Osteocyte (in vitro differentiated cells): ENCODE measurements around the gene GPN3. TPM values are rescaled to one million over a fixed set of nuclear protein-coding genes. Genes with fewer than 3 reads are reported as not detected.
"Not testable (repeated sequence)": the region's sequence is repeated elsewhere in the genome, so short reads cannot be mapped to it uniquely, and the experiment has no call there.

Experiments
- DNase-seq: peaks from one replicate; pipeline ENCODE4 v3.0.0; 2021; ENCODE audit warnings: mixed read lengths; ENCODE audit not compliant: unreplicated experiment; ENCODE audit errors: extremely low spot score
- H3K27ac Mint-ChIP-seq: one replicate; pipeline ENCODE4 v1.8.0; 2021; ENCODE audit warnings: mild to moderate bottlenecking, mixed read lengths; ENCODE audit not compliant: unreplicated experiment
- H3K27me3 Mint-ChIP-seq: one replicate; pipeline ENCODE4 v1.8.0; 2021; ENCODE audit warnings: mixed read lengths; ENCODE audit not compliant: unreplicated experiment
- H3K36me3 Mint-ChIP-seq: one replicate; pipeline ENCODE4 v1.8.0; 2021; ENCODE audit warnings: mixed read lengths; ENCODE audit not compliant: unreplicated experiment
- H3K4me1 Mint-ChIP-seq: one replicate; pipeline ENCODE4 v1.8.0; 2021; ENCODE audit warnings: mixed read lengths; ENCODE audit not compliant: unreplicated experiment
- H3K4me3 Mint-ChIP-seq: one replicate; pipeline ENCODE4 v1.8.0; 2021; ENCODE audit warnings: mild to moderate bottlenecking, moderate library complexity, mixed read lengths; ENCODE audit not compliant: unreplicated experiment
- H3K9me3 Mint-ChIP-seq: one replicate; pipeline ENCODE4 v1.8.0; 2021; ENCODE audit warnings: mixed read lengths; ENCODE audit not compliant: unreplicated experiment
- CTCF ChIP-seq: fragments of 200-600 bp; sonication (generic); IDR thresholded peaks from 2 replicates; pipeline ENCODE4 v1.5.0; 2021; ENCODE audit warnings: antibody characterized with exemption, mild to moderate bottlenecking, moderate library complexity
- total RNA-seq: library from RNA; stranded (reverse); gene quantifications from 2 replicates; pipeline ENCODE4 v1.2.1, GENCODE V29; 2021

The GPN3 gene
- total RNA-seq, 1 donor from 2014 or later, result 16.4 TPM

GRCh38 chr12:110449799-110450497, 18.1 kb downstream of the GPN3 start, which contains the start of gene ARPC3:
TSS of gene ARPC3 (minus strand) at chr12:110450337. CDS start at chr12:110450260, 77 bp downstream.
- peak; percentile 88 for TF ChIP-seq CTCF

GRCh38 chr12:110444455-110444854, 23.6 kb downstream of the GPN3 start:
- DNase-seq, result no peak
- peaks cover 23% of the 10 kb centered on the region for H3K4me1 Mint-ChIP-seq
- no peaks in the 10 kb centered on the region for H3K27me3 Mint-ChIP-seq
- H3K9me3 Mint-ChIP-seq, result no peaks in the 10 kb centered on the region
- peaks cover 22% of the 10 kb centered on the region for H3K36me3 Mint-ChIP-seq
- H3K4me3 Mint-ChIP-seq, result no peak overlapping the region
- no peak overlapping the region for H3K27ac Mint-ChIP-seq
- no peak for TF ChIP-seq CTCF

More at GRCh38 chr12:110449799-110450497, 18.1 kb downstream of the GPN3 start, which contains the start of gene ARPC3:
- no peaks in the 10 kb centered on the region for H3K27me3 Mint-ChIP-seq
- peaks cover 21% of the 10 kb centered on the region for H3K36me3 Mint-ChIP-seq
- peak within 1 kb of the TSS; percentile 100 for H3K27ac Mint-ChIP-seq
- peak; percentile 97 for DNase-seq
- H3K4me1 Mint-ChIP-seq, result peaks cover 35% of the 10 kb centered on the region
- peak within 1 kb of the TSS; percentile 100 for H3K4me3 Mint-ChIP-seq
- no peaks in the 10 kb centered on the region for H3K9me3 Mint-ChIP-seq

- peaks cover 38% of the 10 kb centered on the region for H3K36me3 Mint-ChIP-seq
- H3K9me3 Mint-ChIP-seq, result no peaks in the 10 kb centered on the region
- no peak for DNase-seq
- no peak overlapping the region for H3K27ac Mint-ChIP-seq
- peaks cover 3% of the 10 kb centered on the region for H3K4me1 Mint-ChIP-seq
- no peaks in the 10 kb centered on the region for H3K27me3 Mint-ChIP-seq
- no peak overlapping the region for H3K4me3 Mint-ChIP-seq
- TF ChIP-seq CTCF, result no peak
Observed at GRCh38 chr12:110436231-110436630, 31.8 kb downstream of the GPN3 start.

GRCh38 chr12:110431957-110432587, 36.0 kb downstream of the GPN3 start:
- H3K9me3 Mint-ChIP-seq, result no peaks in the 10 kb centered on the region
- no peak for TF ChIP-seq CTCF
- DNase-seq, result no peak
- no peaks in the 10 kb centered on the region for H3K27me3 Mint-ChIP-seq
- H3K4me3 Mint-ChIP-seq, result no peak overlapping the region
- H3K4me1 Mint-ChIP-seq, result peaks cover 3% of the 10 kb centered on the region
- no peak overlapping the region for H3K27ac Mint-ChIP-seq
- H3K36me3 Mint-ChIP-seq, result peaks cover 24% of the 10 kb centered on the region

- H3K4me3 Mint-ChIP-seq, H3K4me1 Mint-ChIP-seq, H3K36me3 Mint-ChIP-seq, H3K27ac Mint-ChIP-seq, H3K9me3 Mint-ChIP-seq, DNase-seq, H3K27me3 Mint-ChIP-seq: not testable (repeated sequence)
Observed at GRCh38 chr12:110429676-110430075, 38.4 kb downstream of the GPN3 start.
